GF-D8 (cell line): ENCODE data around the gene ALPG.
"Not testable (repeated sequence)": the region's sequence is repeated elsewhere in the genome, so short reads cannot be mapped to it uniquely, and the experiment has no call there.

Source experiments
- DNase-seq: peaks from one replicate; lab custom pipeline; 2025; lab: John Stamatoyannopoulos, UW

ALPG gene

DNA sequence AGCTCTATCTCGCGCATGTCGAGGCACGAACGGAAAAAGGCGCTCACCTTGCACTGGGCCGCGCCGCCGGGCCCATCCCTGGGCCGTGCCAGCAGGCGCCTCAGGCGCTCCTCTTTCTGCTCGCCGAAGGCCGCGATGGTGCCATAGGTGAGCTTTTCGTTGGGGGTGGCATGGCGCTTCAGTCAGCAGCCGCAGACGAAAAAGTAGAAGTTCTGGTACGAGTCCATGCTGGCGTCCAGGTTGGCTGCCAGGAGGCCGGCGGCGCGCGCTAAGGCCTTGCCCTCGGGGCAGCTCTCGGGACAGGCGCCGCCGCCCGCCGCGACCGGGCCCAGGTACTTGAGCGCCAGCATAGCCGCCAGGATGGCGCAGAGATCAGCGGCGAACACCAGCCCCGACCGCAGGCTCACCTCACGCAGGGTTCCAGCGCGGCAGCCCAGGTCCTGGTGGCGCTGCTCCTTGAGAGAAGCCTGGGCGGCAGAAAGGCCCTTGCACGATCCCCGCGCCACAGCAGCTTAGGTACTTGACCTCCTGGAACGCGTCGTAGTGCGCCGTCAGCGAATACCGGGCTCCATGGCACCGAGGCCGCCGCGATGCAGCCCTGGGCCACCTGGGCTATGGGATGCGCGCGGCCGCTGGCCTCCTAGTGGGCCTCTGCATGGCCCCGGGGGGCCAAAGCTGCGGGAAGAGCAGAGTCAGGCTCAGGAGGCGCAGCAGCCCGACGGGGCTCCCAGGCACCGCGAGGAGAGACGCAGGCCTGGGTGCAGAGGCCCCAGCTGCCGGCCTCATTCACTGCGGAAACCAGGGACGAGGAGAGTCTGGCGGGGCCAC is 12.8 kb downstream of the ALPG start:
- no peak for DNase-seq

DNA sequence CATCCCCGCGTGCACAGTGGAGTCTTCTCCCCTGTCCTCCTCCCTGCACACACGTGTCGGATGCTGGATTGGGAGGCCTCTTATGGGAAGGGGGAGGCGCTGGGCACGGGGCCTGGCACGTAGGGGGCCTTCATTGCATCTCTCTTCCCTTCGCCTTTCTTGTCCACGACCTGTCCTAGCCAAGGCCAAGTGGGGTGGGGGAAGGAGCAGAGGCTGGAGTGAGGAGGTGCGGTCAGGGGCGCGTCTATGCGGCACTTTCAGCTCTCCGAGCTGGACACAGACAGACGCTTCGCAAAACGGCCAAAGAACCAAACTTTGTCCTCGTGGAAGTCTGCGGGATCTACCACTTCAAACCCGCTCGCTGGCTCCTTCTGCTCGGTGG is 13.4 kb downstream of the ALPG start:
- no peak for DNase-seq

DNA sequence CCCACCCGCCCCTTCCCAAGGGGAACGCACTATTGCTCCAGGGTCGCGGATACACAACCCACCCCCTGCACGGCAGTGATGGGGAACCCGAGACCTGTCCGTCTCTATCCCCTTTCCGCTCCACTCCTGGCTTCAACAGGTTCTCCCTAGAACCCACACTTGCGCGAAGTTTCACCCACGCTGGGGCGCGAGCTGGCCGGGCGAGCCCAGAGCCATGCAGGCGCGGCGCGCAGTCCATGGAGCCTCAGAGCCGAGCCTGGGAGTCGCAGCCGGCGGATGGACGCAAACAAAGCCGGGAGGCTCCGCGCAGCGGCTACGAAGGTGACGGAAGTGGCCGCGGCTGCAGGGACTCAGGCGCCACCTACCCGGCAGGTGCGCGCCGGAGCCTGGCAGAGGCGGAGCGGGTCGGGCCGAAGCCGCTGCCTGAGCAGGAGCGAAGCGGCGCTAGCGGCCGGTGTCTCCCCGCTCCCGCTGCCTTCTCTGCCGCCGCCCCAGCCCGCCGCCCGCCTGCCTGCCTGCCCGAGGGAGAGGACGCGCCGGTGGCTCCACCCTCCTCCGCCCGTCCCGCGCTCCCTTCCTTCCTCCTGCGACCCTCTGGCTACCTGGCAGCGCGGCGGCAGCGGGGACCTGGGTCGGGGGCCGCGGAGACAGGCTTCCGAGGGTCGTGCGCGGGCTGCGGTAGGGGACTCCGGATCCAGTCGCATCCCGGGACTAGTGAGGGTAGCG is 14.0 kb downstream of the ALPG start:
- no peak for DNase-seq

DNA sequence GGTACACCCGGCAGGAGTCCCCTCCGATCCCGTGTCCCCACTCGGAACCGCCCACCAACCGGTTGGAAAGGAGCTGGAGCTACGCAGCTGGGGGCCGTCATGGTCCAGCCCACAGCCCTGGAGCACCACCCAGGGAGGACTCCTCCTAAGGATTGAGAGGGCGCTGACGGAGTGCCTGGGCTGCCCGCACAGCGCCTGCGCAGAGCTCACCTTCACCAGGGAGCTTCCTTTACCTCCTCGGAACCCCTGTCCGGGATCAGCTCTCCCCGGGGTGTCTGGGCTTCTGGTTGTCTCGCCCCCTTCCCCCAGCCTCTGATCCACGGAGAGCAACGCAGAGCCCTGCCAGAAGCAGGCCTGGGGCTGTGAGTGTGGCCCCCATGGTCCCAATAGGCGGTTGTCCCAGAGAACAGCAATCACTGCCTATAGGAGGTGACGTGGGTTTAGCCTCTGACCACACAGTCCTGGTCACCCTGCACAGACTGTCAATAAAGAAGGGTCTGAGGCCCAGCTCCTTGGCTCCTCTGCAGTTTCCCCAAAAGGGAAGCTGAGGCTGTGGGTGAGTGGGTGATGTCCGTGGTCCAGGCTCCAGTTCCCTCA is 14.6 kb downstream of the ALPG start:
- no peak for DNase-seq

DNA sequence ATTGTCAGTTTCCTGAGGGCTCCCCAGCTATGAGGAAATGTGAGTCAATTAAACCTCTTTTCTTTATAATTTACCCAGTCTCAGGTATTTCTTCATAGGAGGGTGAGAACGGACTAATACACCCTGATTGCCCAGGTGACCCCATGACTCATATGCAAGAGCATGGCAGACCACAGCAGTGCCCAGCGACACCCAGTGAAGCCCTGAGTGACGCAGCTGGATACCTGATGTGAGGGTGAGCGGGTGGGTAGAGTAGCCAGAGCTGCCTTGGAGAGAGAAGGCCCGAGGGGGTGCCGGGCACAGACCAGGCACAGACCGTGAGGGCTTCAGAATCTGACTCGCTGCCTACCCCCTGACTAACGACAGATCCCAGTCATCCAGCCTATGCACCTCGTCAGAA is 15.4 kb downstream of the ALPG start:
- no peak for DNase-seq

DNA sequence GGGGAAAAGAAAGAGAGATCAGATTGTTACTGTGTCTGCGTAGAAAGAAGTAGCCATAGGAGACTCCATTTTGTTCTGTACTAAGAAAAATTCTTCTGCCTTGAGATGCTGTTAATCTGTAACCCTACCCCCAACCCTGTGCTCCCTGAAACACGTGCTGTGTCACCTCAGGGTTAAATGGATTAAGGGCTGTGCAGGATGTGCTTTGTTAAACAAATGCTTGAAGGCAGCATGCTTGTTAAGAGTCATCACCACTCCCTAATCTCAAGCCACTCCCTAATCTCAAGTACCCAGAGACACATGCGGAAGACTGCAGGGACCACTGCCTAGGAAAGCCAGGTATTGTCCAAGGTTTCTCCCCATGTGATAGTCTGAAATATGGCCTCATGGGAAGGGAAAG is 16.4 kb downstream of the ALPG start:
- not testable (repeated sequence) for DNase-seq

DNA sequence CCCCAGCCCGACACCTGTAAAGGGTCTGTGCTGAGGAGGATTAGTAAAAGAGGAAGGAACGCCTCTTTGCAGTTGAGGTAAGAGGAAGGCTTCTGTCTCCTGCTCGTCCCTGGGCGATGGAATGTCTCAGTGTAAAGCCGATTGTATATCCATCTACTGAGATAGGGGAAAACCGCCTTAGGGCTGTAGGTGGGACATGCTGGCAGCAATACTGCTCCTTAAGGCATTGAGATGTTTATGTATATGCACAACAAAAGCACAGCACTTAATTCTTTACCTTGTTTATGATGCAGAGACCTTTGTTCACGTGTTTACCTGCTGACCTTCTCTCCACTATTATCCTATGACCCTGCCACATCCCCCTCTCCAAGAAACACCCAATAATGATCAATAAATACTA is 16.8 kb downstream of the ALPG start:
- DNase-seq, result not testable (repeated sequence)

DNA sequence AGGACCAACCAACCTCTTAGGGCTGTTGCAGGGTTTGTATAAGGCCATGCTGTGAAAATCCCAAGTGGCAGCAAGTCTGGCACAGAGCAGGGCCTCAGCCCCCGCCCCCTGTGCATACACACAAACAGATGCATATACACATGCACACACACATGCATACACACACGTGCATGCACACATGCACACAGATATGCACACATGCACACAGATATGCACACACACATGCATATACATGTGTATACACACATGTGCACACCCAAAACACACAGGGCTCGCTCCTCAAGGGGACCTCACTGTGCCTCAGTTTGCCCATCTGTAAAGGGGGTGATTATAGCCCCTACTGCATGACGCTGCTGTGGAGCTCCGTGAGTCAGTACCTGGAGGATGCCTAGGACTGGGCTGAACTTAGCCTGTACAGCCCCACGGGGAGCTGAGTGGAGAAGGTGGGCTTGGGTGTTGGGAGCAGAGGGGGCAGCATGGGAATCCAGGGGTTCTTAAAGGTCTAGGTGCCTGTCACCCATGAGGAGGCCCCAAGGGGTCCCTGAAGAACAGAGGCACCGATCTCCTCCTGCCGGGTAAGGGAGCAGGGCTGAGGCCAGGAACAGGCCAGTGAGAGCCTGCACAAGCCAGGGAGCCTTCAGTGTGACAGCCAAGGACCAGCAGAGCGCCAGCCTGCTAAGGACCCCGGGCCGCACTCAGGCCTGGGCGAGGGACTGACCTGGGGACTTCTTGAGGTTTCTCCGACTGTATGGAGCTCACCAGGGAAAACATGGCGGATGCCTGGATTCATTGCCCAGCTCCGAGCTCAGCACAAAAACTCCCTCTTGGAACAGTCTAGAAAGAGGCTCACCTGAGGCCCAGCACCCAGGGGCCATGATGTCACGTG is 25.3 kb downstream of the ALPG start:
- no peak for DNase-seq

DNA sequence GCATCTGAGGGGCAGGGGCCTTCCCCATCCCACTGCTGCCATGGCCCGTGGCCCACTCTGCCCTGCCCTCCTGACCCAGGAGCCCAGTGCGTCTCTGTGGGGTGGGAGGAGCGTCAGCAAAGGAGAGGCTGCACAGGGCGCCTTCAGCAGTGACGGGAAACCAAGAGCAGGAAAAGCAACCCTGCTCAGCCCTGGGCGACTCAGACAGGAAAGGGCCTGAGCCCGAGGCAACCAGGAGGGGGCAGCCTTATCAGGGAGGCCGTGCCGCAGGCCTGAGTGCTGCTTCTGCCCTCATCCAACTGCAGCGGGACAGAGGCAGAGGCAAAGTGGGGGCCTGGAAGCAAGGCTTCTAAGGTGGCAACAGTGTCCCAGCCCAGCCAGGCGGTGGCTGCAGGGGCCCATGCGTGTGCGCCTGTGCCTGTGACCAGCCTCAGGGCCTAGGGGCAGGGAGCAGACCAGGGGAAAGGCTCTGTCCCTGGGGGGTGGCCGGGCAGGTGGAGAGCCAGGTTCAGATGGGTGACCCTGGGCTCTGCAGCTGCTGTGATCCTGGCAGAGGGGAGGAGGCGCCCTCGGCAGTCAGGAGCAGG is 26.0 kb downstream of the ALPG start:
- no peak for DNase-seq

DNA sequence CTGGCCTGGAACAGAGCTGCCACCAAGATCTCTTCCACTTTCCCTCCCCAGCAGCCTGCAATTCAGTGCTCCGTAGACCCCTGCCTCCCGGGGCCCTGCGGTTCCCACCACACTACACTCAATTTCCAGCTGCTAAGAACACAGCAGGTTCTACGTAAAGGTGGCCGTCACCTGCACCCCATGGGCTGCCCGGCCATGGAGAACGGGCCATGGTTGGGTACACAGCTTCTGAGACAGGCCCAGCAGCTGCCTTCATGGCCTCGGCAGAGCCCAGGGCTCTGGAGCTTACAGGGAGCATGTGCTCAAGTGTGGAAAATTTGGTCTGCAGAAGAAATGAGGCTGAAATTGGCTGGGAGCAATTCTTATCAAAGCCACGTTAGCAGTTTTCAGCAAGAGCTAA is 27.0 kb downstream of the ALPG start:
- not testable (repeated sequence) for DNase-seq

DNA sequence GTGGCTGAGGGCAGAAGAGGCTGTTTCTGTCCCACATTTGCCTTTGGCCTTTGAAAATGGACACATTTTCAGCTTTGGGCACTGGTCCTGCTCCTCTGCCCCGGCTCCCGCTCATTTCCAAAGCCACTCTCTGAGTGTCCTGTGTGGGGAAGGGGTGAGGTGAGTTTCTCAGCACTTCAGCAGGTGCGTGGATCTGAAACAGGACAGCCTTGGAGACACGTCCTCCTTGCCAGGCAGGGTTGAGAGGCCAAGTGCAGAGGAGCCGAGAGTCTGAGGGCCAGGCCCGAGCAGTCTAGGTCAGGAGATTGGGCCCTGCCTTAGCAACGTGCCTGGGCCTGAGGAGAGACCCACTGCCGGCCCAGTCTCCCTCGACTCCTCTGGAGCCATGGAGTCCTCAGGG is 27.4 kb downstream of the ALPG start:
- no peak for DNase-seq

DNA sequence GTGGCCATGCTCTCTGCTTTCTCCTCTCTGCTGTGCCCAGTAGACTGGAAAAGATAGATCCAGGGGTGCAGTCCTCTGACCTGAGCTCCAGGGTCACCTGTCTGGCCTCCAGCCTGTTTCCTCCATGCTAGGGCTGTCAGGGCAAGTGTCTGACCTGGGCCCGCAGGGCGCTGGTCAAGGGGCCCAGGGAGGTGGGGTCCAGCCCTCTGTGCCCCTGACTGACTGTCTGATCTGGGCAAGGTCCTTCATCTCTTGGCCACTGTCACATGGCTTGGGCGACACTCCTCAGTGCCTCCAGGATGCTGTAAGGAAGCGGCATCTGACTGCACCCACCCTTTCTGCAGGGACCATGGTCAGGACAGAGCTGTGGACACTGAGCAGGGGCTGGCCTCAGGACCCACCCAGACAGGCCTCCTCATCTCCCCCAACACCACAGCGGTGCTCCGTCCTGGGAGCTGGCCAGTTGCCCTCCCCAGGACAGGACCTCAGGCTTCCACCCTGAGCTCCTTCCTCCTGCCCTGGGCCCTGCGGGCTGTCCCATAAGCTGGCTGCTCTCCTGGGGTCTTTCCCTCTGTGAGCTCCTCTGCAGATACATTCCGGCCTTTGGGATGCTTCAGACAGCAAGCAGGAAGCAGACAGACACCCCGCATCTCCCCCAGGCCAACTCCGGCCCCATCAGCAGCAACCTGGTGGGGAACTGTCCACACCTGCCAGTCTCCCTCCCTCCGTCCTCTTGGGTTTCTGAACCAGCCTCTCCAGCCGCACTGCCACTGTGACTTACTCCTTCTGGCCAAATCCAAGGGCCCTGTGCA is 28.1 kb downstream of the ALPG start:
- DNase-seq, result no peak

DNA sequence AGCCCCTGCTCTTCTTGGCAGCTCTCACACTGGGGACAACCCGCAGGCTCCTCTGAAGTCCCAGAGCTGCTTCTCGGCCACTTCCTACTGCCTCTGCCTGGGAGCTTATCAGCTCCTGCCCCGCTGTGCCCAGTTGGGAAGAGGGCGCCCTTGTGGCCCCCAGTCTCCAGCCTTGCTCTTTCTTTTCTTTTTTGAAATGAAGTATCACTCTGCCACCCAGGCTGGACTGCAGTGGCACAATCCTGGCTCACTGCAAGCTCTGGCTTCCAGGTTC is 28.7 kb downstream of the ALPG start:
- DNase-seq, result no peak

DNA sequence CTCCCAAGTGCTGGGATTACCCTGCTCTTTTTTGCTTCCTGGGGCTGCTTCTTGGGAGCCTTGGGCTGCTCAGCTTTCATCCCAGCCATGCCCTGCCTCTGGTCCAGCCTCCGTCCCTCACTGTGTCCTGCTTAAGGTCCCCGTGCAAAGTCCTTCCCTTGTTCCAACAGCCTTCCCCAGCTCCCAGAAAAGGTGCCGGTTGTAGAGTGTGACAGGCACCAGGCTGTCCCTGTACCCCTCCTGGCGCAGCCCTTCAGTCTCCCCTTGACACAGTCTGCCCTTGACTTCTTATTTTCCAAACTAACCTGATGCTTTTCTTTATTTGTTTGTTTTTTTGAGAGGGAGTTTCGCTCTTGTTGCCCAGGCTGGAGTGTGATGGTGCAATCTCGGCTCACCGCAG is 29.2 kb downstream of the ALPG start:
- DNase-seq, result no peak

DNA sequence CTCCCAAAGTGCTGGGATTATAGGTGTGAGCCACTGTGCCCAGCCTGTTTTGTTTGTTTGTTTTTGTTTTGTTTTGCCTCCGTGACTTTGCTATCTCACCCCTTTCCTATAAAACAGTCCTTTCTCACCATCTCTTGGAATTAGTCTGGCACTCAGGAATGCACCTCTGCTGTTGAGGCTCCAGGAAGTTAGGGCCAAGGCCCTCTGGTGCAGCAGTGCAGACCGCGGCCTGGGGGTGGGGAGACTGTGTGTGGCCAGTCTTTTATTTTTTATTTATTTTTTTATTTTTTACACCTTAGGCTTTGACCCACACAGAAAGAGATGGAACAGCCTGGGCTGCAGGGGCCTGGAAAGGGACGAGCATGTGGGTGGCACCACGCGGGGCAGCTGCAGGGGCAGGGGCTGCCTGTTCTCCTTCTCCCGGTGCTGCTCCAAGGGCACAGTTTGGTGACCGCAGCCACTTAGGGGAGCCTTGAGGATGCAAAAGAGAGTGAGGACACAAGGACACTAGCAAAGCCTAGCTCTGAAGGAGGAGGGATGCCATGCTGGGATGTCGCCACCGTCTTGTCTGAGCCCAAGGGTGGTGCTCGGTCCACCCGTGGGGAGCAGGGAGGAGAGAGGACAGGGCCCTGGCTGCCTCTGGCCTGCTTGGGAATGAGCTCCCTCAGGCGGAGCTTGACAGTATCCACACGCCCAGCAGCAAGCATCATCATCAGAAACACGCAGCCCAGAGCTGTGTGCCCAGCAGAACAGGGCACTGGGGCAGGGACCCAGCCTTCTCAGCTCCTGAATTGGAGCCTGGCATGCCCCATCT is 29.9 kb downstream of the ALPG start:
- DNase-seq, result no peak

DNA sequence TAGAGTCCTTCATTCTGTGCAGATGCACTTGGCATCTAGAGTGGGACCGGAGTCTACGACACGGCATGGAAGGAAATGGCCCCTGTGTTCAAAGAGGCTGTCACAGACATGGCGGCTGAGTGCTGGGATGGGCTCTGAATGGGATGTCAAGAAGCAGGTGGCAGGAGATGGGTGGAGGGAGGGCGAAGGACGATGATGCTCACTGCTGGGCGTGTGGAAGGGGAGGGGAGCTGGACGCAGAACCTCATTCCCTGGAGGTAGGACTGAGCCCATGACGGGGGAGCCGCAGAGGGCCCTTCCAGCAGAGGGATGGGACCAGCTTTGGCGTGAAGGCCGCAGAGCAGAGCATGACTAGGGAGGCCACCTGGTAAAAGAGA is 30.5 kb downstream of the ALPG start:
- no peak for DNase-seq

DNA sequence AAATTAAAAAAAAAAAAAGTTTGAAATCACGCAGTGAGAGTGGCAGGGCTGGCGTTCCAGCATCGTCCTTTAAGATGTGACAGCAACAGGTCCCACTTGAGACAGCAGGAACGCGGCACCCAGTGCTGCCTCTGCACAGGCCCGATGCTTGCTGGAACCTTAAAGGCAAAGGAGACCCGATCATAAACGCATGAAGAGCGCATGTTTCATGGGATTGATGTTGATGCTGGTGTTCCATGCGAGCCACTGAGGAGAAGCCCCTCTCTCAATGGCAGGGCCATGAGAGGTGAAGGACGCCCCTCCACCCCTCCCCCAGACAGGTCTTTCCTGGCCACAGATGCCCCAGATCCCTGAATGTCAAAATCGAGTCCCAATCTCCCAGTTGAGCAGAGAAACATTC is 31.4 kb downstream of the ALPG start:
- DNase-seq, result no peak

DNA sequence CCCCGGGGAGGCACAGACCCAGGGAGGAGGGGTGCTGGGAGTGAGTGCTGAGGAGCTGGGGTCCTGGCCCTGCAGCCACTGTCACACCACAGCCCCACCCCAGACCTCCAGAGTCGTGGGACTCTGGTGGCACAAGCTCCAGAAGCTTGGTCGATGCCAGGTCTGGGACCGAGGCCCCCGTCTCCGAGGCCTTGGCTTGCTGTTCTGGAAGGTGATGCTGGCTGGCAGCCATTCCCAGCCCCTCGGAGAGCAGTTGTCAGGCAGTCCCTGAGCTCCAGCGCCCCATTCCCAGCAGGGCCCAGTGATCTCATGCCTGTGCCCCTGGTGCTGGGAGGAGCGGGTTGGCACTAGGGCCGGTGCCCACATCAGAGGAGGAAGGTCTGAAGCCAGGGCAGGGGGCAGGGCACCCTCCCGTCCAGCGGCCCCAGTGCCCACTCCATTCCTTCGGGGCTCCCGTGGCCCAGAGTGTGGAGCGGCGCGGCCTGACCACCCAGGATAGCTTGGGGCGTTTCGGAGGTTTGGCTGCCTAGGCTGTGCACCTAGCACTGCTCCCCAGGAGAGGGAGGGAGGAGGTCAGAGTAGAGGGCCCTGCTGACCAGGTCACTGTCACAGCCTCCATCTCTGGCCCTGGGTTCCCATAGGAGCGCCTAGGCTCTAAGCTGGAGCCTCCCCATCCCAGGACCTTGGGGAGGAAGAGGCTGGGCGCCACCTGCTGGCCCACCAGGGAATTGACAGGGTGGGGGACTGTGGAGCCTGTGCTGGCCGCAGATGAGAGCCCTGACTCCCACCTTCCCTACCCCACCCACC is 32.5 kb downstream of the ALPG start:
- DNase-seq, result no peak

DNA sequence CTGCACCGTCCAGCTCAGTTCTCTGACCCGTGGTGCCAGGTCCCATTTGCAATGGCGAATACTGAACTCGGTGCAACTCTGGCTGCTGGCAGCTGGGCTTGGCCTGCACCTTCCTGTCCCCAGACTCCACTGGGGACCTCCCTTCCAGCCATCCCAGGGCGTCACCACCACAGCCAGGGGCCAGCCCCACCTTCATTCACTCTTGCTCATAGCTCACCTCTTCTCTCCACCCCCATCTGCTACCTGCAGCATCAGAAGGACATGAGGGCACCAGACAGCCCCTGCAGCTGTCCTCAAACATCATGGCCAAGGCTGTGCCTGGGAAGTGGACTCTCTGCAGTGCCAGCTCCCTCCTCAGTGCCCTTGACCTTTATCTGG is 33.1 kb downstream of the ALPG start:
- DNase-seq, result no peak
